Measurements from ENCODE around the gene THAP9. TPM values are rescaled to one million over a fixed set of nuclear protein-coding genes. Genes with fewer than 3 reads are reported as not detected.
"Not testable (repeated sequence)": the region's sequence is repeated elsewhere in the genome, so short reads cannot be mapped to it uniquely, and the experiment has no call there.

The THAP9 gene, protein sequence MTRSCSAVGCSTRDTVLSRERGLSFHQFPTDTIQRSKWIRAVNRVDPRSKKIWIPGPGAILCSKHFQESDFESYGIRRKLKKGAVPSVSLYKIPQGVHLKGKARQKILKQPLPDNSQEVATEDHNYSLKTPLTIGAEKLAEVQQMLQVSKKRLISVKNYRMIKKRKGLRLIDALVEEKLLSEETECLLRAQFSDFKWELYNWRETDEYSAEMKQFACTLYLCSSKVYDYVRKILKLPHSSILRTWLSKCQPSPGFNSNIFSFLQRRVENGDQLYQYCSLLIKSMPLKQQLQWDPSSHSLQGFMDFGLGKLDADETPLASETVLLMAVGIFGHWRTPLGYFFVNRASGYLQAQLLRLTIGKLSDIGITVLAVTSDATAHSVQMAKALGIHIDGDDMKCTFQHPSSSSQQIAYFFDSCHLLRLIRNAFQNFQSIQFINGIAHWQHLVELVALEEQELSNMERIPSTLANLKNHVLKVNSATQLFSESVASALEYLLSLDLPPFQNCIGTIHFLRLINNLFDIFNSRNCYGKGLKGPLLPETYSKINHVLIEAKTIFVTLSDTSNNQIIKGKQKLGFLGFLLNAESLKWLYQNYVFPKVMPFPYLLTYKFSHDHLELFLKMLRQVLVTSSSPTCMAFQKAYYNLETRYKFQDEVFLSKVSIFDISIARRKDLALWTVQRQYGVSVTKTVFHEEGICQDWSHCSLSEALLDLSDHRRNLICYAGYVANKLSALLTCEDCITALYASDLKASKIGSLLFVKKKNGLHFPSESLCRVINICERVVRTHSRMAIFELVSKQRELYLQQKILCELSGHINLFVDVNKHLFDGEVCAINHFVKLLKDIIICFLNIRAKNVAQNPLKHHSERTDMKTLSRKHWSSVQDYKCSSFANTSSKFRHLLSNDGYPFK
- 1 to 10 TPM; 2.7 to 3.3 TPM for total RNA-seq

DNA sequence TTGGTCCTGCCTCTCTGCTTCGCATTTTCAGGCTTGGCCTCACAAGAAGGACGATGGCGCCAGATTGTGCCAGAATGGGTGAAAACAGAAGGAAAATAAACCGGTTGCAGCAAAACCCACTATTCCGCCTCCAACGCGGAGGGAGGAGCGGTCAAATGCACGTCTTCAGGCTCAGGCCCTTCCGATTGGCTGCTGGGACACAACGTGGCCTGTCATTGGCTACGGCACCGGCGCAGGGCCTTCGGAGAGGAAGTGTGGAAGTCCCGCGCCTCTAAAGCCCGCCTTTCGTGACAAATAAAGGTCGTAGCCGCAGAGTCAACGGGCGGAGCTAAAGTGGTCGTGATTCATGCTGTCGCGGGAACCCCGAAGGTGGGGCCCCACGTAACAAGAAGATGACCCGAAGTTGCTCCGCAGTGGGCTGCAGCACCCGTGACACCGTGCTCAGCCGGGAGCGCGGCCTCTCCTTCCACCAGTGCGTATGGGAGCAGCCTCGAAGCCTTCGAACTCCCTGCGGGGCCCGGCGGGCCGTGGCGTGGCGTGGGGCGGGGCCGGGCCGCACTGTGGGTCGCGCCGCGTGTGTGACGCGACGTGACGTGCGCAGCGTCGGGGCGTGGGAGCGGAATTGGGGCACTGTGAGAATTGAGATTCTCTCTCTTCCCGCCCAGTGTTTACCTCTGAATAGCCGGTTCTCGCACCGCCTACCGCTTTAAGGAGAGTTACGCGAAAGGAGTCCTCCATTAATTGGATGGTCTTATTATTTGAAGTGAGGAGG is at the start of gene THAP9:
THAP9 (plus strand) TSS at position 325 of the 772 bp plus-strand sequence; CDS start at position 393, 68 bp downstream.
- H3K9me3 Mint-ChIP-seq = no peaks in the 10 kb centered on the region
- peaks cover 41% of the 10 kb centered on the region for H3K4me1 Mint-ChIP-seq (ENCODE audit: low read depth)
- no peak within 1 kb of the TSS for H3K27ac Mint-ChIP-seq
- CTCF ChIA-PET = interaction anchor here (1.3 to 2.1 kb wide), 3 partner anchors 111 to 380 kb away, joined by 3 to 8 read pairs (median 4); partner anchors contain the start of genes COPS4 and LIN54
- peaks cover 24% of the 10 kb centered on the region for H3K36me3 Mint-ChIP-seq (ENCODE audit: low read depth)
- no peak within 1 kb of the TSS for H3K4me3 Mint-ChIP-seq
- H3K27me3 Mint-ChIP-seq (ENCODE audit: low read depth) = no peaks in the 10 kb centered on the region
- DNase-seq = peak; percentile 99
- intact Hi-C loops (cut with micrococcal nuclease) = loop anchor here (1.0 to 10.0 kb wide), 13 partner anchors 9 to 1684 kb away; partner anchors contain the start of genes ABRAXAS1, CDS1, COPS4 and COQ2

DNA sequence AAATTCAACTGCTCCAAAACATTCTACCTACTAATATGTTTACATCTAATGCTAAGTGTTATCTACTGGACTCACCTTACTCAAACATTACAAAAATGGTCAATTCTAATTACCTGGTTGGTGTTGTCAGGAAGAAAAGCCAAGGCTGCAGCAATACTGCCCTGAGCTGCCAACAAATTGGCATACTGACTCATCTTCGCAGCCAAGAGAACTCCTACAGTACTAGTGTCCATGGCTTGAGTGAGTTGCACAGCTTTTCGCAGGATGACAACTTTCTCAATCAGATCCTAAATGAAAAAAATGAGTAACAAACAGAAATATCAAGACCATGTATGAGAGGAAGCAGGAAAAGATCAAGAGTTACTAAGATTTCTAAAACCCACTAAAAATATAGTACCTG is 49.2 kb upstream of the THAP9 start:
- intact Hi-C loops (cut with micrococcal nuclease) = no loop called here
- H3K27me3 Mint-ChIP-seq (ENCODE audit: low read depth) = no peaks in the 10 kb centered on the region
- H3K4me3 Mint-ChIP-seq = no peak overlapping the region
- H3K36me3 Mint-ChIP-seq (ENCODE audit: low read depth) = peaks cover 38% of the 10 kb centered on the region
- H3K9me3 Mint-ChIP-seq = no peaks in the 10 kb centered on the region
- H3K4me1 Mint-ChIP-seq (ENCODE audit: low read depth) = peaks cover 6% of the 10 kb centered on the region
- no peak overlapping the region for H3K27ac Mint-ChIP-seq
- DNase-seq = no peak
- CTCF ChIA-PET = interaction anchor here (0.6 to 3.2 kb wide), 6 partner anchors 21 to 185 kb away, joined by 3 to 15 read pairs (median 4); partner anchors contain the start of gene COPS4

DNA sequence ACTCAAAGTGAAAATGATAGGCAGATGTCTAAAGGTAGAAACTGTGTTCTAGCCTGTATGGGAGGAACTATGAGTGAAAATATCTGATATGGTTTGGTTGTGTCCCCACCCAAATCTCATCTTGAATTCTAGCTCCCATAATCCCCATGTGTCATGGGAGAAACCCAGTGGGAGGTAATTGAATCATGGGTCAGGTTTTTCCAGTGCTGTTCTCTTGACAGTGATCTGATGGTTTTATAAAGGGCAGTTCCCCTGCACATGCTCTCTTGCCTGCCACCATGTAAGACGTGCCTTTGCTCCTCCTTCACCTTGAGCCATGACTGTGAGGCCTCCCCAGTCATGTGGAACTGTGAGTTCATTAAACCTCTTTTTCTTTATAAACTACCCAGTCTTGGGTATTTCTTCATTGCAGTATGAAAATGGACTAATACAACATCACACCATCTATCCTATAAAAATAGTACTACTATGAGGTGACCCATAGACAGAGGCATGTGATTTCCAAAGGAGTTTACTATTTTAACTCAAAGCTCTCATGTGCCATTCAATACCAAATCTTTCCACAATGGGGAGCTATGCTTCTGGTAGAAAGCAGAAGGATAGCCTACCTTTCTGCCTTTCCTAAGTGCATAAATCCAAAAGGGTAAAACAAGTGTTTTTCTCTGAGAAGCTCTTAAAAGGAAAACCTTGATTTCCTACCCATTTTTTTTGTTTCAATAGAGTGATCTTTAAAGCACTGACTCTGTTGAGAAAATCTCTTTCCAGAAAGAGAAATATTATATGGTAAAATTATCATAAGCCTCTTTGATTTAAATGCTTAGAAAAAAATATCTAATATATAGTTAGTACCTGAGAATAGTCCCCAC is 48.4 kb upstream of the THAP9 start:
- CTCF ChIA-PET = interaction anchor here (0.6 to 3.2 kb wide), 19 partner anchors 8 to 428 kb away, joined by 3 to 15 read pairs (median 3); partner anchors contain the start of genes COPS4, LIN54 and SEC31A
- H3K27me3 Mint-ChIP-seq (ENCODE audit: low read depth) = no peaks in the 10 kb centered on the region
- intact Hi-C loops (cut with micrococcal nuclease) = loop anchor here (1.0 to 2.0 kb wide), 5 partner anchors 46 to 430 kb away; partner anchors contain the start of gene COPS4
- H3K4me1 Mint-ChIP-seq (ENCODE audit: low read depth) = peaks cover 6% of the 10 kb centered on the region
- no peaks in the 10 kb centered on the region for H3K9me3 Mint-ChIP-seq
- no peak overlapping the region for H3K4me3 Mint-ChIP-seq
- peaks cover 33% of the 10 kb centered on the region for H3K36me3 Mint-ChIP-seq (ENCODE audit: low read depth)
- no peak for DNase-seq
- no peak overlapping the region for H3K27ac Mint-ChIP-seq

DNA sequence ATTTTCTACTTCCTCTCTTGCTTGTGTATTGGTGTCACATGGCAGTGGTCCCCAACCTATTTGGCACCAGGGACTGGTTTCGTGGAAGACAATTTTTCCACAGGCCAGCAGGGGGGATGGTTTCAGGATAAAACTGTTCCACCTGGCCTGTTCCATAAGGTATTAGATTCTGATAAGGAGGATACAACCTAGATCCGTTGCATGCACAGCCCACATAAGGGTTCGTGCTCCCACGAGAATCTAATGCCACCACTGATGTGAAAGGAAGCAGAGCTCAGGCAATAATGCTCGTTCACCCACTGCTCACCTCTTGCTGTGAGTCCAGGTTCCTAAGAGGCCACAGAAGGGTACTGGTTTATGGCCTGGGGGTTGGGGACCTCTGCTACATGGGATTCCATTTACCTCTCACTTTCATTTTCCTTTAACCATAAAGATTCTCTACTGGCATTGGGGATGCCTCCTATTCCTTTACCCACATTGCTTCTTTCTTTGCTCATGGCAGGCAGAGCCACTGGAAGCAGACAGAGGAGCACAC is 47.7 kb upstream of the THAP9 start:
- DNase-seq = no peak
- peaks cover 31% of the 10 kb centered on the region for H3K36me3 Mint-ChIP-seq (ENCODE audit: low read depth)
- intact Hi-C loops (cut with micrococcal nuclease) = loop anchor here (1.0 to 2.0 kb wide), 5 partner anchors 45 to 429 kb away; partner anchors contain the start of gene COPS4

DNA sequence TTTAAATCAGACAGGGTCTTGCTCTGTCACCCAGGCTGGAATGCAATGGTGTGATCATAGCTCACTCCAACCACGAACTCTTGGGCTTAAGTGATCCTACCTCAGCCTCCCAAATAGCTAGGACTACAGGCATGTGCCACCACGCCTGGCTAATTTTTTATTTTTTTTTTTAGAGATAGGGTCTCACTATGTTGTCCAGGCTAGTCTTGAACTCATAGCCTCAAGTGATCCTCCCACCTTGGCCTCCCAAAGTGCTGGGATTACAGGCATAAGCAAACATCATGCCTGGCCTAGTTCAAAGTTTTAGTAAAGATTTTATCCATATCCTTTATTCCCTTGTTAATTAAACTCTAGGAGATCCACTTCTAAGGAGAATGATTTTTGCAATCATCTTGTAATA is 40.0 kb upstream of the THAP9 start:
- H3K27ac Mint-ChIP-seq; H3K27me3 Mint-ChIP-seq (ENCODE audit: low read depth); intact Hi-C loops (cut with micrococcal nuclease); H3K4me3 Mint-ChIP-seq; DNase-seq; H3K9me3 Mint-ChIP-seq: not testable (repeated sequence)
- Mint-ChIP-seq H3K4me1 (ENCODE audit: low read depth) (peaks cover 12% of the 10 kb centered on the region), H3K36me3 (ENCODE audit: low read depth) (peaks cover 19% of the 10 kb centered on the region)
- CTCF ChIA-PET = interaction anchor here (0.6 kb wide), 1 partner anchor 19 kb away, joined by 4 read pairs; no protein-coding TSS in a partner anchor

More for the DNA sequence above, 47.7 kb upstream of the THAP9 start:
- Mint-ChIP-seq H3K27me3 (ENCODE audit: low read depth) (no peaks in the 10 kb centered on the region), H3K27ac (no peak overlapping the region), H3K4me3 (no peak overlapping the region), H3K9me3 (no peaks in the 10 kb centered on the region), H3K4me1 (ENCODE audit: low read depth) (peaks cover 6% of the 10 kb centered on the region)
- CTCF ChIA-PET = interaction anchor here (0.6 to 3.2 kb wide), 15 partner anchors 9 to 428 kb away, joined by 3 to 15 read pairs (median 3); partner anchors contain the start of genes COPS4, LIN54 and SEC31A

DNA sequence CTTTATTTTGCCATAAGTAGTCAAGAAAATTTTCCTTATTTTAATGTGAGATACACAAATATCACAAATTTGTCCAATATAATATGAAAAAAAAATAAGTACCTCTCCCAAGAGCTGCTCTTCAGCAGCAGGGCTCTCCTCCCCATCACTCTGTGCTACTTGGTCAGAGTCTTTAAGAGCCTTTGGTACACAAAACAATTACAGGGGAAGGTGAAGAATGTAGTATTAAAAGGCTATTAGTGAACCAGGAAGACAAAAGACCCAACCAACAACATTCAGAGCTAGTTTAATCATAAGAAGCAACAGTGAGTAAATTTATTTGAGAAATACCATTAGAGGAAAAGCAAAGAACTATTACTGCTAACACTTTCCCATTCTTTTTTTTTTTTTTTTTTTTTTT is 39.0 kb upstream of the THAP9 start:
- CTCF ChIA-PET = interaction anchor here (0.9 to 1.4 kb wide), 3 partner anchors 8 to 11 kb away, joined by 3 to 4 read pairs (median 3); no protein-coding TSS in a partner anchor
- DNase-seq = no peak
- Mint-ChIP-seq H3K4me3 (no peak overlapping the region), H3K36me3 (ENCODE audit: low read depth) (peaks cover 20% of the 10 kb centered on the region), H3K4me1 (ENCODE audit: low read depth) (peaks cover 20% of the 10 kb centered on the region), H3K27me3 (ENCODE audit: low read depth) (no peaks in the 10 kb centered on the region), H3K27ac (no peak overlapping the region), H3K9me3 (no peaks in the 10 kb centered on the region)
- intact Hi-C loops (cut with micrococcal nuclease) = no loop called here

DNA sequence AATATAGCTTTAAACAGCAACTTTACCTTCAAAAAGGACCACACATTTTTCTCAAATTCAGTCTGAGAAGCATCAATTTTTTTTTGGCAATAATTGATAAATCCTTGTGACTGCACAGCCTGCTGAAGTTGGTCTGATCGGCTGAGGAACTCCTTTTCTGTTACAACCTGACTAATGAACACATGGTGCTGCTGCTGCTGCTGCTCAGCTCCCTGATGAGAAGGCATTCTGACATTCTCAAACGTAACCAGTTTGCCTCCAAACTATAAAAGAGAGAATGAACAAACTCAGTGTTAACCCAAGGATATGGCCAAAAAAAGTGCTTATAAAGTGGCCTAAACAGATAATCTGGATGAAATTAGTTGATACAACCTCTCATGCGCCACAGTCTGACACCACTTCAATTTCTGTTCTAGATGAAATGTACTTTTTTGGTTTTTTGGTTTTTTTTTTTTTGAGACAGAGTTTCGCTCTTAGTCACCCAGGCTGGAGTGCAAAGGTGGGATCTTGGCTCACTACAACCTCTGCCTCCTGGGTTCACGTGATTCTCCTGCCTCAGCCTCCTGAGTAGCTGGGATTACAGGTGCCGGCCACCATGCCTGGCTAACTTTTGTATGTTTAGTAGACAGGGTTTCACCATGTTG is 36.1 kb upstream of the THAP9 start:
- peak overlapping the region; percentile 9 for H3K27ac Mint-ChIP-seq
- intact Hi-C loops (cut with micrococcal nuclease) = loop anchor here (2.0 kb wide), 1 partner anchor 26 kb away; the partner anchor contains the start of gene SEC31A
- CTCF ChIA-PET = interaction anchor here (0.7 to 1.0 kb wide), 2 partner anchors 22 kb away, joined by 3 to 6 read pairs; no protein-coding TSS in a partner anchor
- H3K4me1 Mint-ChIP-seq (ENCODE audit: low read depth) = peaks cover 28% of the 10 kb centered on the region
- no peaks in the 10 kb centered on the region for H3K9me3 Mint-ChIP-seq
- no peak overlapping the region for H3K4me3 Mint-ChIP-seq
- no peaks in the 10 kb centered on the region for H3K27me3 Mint-ChIP-seq (ENCODE audit: low read depth)
- DNase-seq = peak; percentile 16
- peaks cover 34% of the 10 kb centered on the region for H3K36me3 Mint-ChIP-seq (ENCODE audit: low read depth)

DNA sequence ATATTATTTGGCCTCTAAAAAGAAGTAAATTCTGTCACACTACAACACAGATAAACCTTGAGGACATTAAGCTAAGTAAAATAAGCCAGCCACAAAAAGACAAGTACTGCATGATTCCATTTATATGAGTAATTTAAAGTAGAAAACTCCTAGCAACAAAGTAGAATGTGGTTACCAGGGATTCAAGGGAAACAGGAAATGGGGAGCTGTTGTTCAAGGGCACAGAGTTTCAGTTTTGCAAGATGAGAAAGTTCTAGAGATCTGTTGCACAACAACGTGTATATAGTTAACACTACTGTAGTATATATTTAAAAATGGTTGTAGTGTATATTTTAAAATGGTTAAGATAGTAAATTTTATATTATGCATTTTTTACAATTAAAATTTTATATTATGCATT is 34.9 kb upstream of the THAP9 start:
- no peak overlapping the region for H3K4me3 Mint-ChIP-seq
- peaks cover 34% of the 10 kb centered on the region for H3K36me3 Mint-ChIP-seq (ENCODE audit: low read depth)
- H3K27me3 Mint-ChIP-seq (ENCODE audit: low read depth) = no peaks in the 10 kb centered on the region
- peaks cover 28% of the 10 kb centered on the region for H3K4me1 Mint-ChIP-seq (ENCODE audit: low read depth)
- no peak overlapping the region for H3K27ac Mint-ChIP-seq
- intact Hi-C loops (cut with micrococcal nuclease) = loop anchor here (1.0 to 2.0 kb wide), 3 partner anchors 25 to 40 kb away; partner anchors contain the start of genes SEC31A and THAP9
- CTCF ChIA-PET = interaction anchor here (0.6 to 1.3 kb wide), 4 partner anchors 20 to 431 kb away, joined by 3 to 5 read pairs (median 4); no protein-coding TSS in a partner anchor
- peak; percentile 27 for DNase-seq
- H3K9me3 Mint-ChIP-seq = no peaks in the 10 kb centered on the region

DNA sequence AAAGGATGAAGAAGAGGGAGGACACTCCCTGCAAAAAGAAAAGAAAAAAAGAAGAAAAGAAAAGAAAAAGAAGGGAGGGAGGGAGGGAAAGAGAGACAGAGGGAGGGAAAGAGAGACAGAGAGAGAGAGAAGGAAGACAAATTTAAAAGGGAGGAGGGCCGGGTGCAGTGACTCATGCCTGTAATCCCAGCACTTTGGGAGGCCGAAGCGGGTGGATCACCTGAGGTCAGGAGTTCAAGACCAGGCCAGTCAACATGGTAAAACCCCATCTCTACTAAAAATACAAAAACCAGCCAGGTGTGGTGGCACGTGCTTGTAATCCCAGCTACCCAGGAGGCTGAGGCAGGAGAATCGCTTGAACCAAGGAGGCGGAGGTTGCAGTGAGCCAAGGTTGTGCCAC is 34.5 kb upstream of the THAP9 start:
- CTCF ChIA-PET = interaction anchor here (0.6 to 1.3 kb wide), 4 partner anchors 20 to 431 kb away, joined by 3 to 5 read pairs (median 4); no protein-coding TSS in a partner anchor
- H3K9me3 Mint-ChIP-seq; H3K4me3 Mint-ChIP-seq; intact Hi-C loops (cut with micrococcal nuclease); H3K27me3 Mint-ChIP-seq (ENCODE audit: low read depth): not testable (repeated sequence)
- Mint-ChIP-seq H3K4me1 (ENCODE audit: low read depth) (peaks cover 28% of the 10 kb centered on the region), H3K36me3 (ENCODE audit: low read depth) (peaks cover 38% of the 10 kb centered on the region), H3K27ac (peak overlapping the region; percentile 69)
- DNase-seq = peak; percentile 23

All from activated naive CD4-positive, alpha-beta T cell treated with anti-CD3 and anti-CD28 coated beads for 36 hours (primary cell).